Measurements from ENCODE around the gene CACNA1I. TPM values are rescaled to one million over a fixed set of nuclear protein-coding genes. Genes with fewer than 3 reads are reported as not detected.

CACNA1I gene
- total and polyA plus RNA-seq, 2 donors (not counting 3 experiments of a cell fraction or from before 2014, with no cell fraction given), result not detected

GRCh38 chr22:39685336-39686177, 115.0 kb downstream of the CACNA1I start:
- H3K4me2 ChIP-seq (ENCODE audit: insufficient read depth, low read length), result no peak overlapping the region
- no TSS peak for BruUV-seq (replicated peaks)
- ChIA-PET CTCF (no interaction called here), POLR2A (no interaction called here)
- H2AFZ ChIP-seq (ENCODE audit: low read depth, low read length), result no peak overlapping the region
- FAIRE-seq (no peak), DNase-seq (ENCODE audit: low read depth, low spot score) (no peak)
- H3K4me3 ChIP-seq (replicated peaks in 1 of 3; ENCODE audit: insufficient read depth in 1 of 3, low read depth in 1 of 3, low read length in 3 of 3), result no peak overlapping the region
- no peak overlapping the region for H3K27ac ChIP-seq (ENCODE audit: insufficient read depth, low read depth, low read length)
- H3K9ac ChIP-seq (replicated peaks; ENCODE audit: extremely low read depth, insufficient read depth, low read length), result no peak overlapping the region
- dilution Hi-C loops (cut with MboI; ENCODE audit: extremely low pct_ligation_motif_present, low sequenced_read_pairs), result no loop called here
- no peaks in the 10 kb centered on the region for H3K36me3 ChIP-seq (ENCODE audit: control insufficient read depth in 2 of 2, extremely low read depth in 1 of 2, insufficient read depth in 2 of 2, low read length in 2 of 2)
- peaks cover 10 to 12% of the 10 kb centered on the region in 2 experiments for H3K27me3 ChIP-seq (ENCODE audit: control insufficient read depth in 2 of 2, insufficient read depth in 2 of 2, low read length in 2 of 2)
- TF ChIP-seq POLR2AphosphoS5 (IDR thresholded peaks at IDR 0.05; ENCODE audit: insufficient read depth, low read depth, low read length) (no peak), POLR2A (IDR thresholded peaks at IDR 0.05; ENCODE audit: low read depth, low read length) (no peak), CTCF (IDR thresholded peaks at IDR 0.05; ENCODE audit: extremely low read depth in 1 of 2, insufficient read depth in 1 of 2, low read depth in 1 of 2, low read length in 2 of 2) (no peak), EZH2 (IDR thresholded peaks at IDR 0.05; ENCODE audit: borderline replicate concordance, low read depth, low read length, severe bottlenecking) (peak; percentile 42), JUN (IDR thresholded peaks at IDR 0.05; ENCODE audit: borderline replicate concordance, insufficient read depth, insufficient read length, low read depth) (no peak)
- H4K20me1 ChIP-seq (replicated peaks; ENCODE audit: control insufficient read depth, extremely low read depth, insufficient read depth, low read length), result no peaks in the 10 kb centered on the region
- no peaks in the 10 kb centered on the region for H3K9me3 ChIP-seq (replicated peaks; ENCODE audit: control insufficient read depth, insufficient read depth, low read length)
- intact Hi-C loops (cut with micrococcal nuclease), result no loop called here
- H3K79me2 ChIP-seq (ENCODE audit: control insufficient read depth, insufficient read depth, low read length), result no peaks in the 10 kb centered on the region
- no peaks in the 10 kb centered on the region for H3K4me1 ChIP-seq (ENCODE audit: control insufficient read depth, extremely low read depth, insufficient read depth, low read length)
- H3K9me1 ChIP-seq (replicated peaks; ENCODE audit: control insufficient read depth, extremely low read depth, insufficient read depth, low read length), result no peaks in the 10 kb centered on the region
